K562 (cell line): ENCODE data around the gene LRRC15. TPM values are rescaled to one million over a fixed set of nuclear protein-coding genes. Genes with fewer than 3 reads are reported as not detected.

ENCODE experiments used
- ARID2 ChIP-seq: fragments of 450-650 bp; IDR thresholded peaks from 2 replicates; pipeline ENCODE4 v1.6.1; 2017; ENCODE audit warnings: antibody characterized with exemption, mild to moderate bottlenecking
- ATF3 ChIP-seq, 2 experiments: fragments of 450-650 bp in 1 of 2; sonication (generic) in 1 of 2; formaldehyde crosslinking in 1 of 2; IDR thresholded peaks in 1 of 2; conservative IDR thresholded peaks in 1 of 2; 2 replicates each; pipeline versions ENCODE4 v1.6.1 to v1.8.1; 2016 to 2023; ENCODE audit warnings: mild to moderate bottlenecking in 2 of 2, moderate library complexity in 2 of 2, inconsistent platforms in 1 of 2, missing genetic modification reagents in 1 of 2
- CTCFL ChIP-seq: IDR thresholded peaks from 2 replicates; pipeline ENCODE4 v1.6.1; 2011; ENCODE audit warnings: borderline replicate concordance, low read depth, mild to moderate bottlenecking, moderate library complexity, low read length; ENCODE audit not compliant: insufficient read depth, poor library complexity, severe bottlenecking
- DEAF1 ChIP-seq: fragments of 450-650 bp; formaldehyde crosslinking; IDR thresholded peaks from 2 replicates; pipeline ENCODE4 v1.4.0; 2020; ENCODE audit warnings: mild to moderate bottlenecking, moderate library complexity
- E2F1 ChIP-seq: sonication (generic); formaldehyde crosslinking; IDR thresholded peaks from 2 replicates; pipeline ENCODE4 v1.8.1; 2023; ENCODE audit warnings: mild to moderate bottlenecking, missing genetic modification reagents, moderate library complexity
- E2F5 ChIP-seq: sonication (generic); formaldehyde crosslinking; IDR thresholded peaks from 2 replicates; pipeline ENCODE4 v1.8.0; 2022; ENCODE audit warnings: mild to moderate bottlenecking, missing genetic modification reagents
- GATAD2B ChIP-seq: fragments of 450-650 bp; IDR thresholded peaks from 2 replicates; pipeline ENCODE4 v1.6.1; 2017; ENCODE audit warnings: mild to moderate bottlenecking, borderline replicate concordance
- GTF2F1 ChIP-seq: IDR thresholded peaks from 2 replicates; pipeline ENCODE4 v1.6.1; 2011; ENCODE audit warnings: low read depth, low read length, improper control_type of control experiment
- KAT2B ChIP-seq: IDR thresholded peaks from one replicate; pipeline ENCODE4 v1.6.1; 2012; ENCODE audit warnings: low read depth, mild to moderate bottlenecking, control low read depth, inconsistent platforms, low read length, moderate library complexity
- PHF21A ChIP-seq: fragments of 450-650 bp; IDR thresholded peaks from 2 replicates; pipeline ENCODE4 v1.6.1; 2017; ENCODE audit warnings: low read depth, borderline replicate concordance
- SMAD1 ChIP-seq: fragments of 150-350 bp; IDR thresholded peaks from 2 replicates; pipeline ENCODE4 v1.6.1; 2014; ENCODE audit warnings: low read length, low read depth; ENCODE audit not compliant: partially characterized antibody
- SMARCA5 ChIP-seq: fragments of 450-650 bp; IDR thresholded peaks from 2 replicates; pipeline ENCODE4 v1.6.1; 2016
- ZBTB7A ChIP-seq: IDR thresholded peaks from 2 replicates; pipeline ENCODE4 v1.6.1; 2011; ENCODE audit warnings: low read depth, mild to moderate bottlenecking, low read length, moderate library complexity, borderline replicate concordance; ENCODE audit not compliant: control insufficient read depth
- ZNF217 ChIP-seq: sonication (generic); formaldehyde crosslinking; IDR thresholded peaks from 2 replicates; pipeline ENCODE4 v1.8.0; 2022; ENCODE audit warnings: mild to moderate bottlenecking, missing genetic modification reagents
- ZNF282 ChIP-seq: sonication (generic); formaldehyde crosslinking; IDR thresholded peaks from 2 replicates; pipeline ENCODE4 v1.8.1; 2023; ENCODE audit warnings: missing genetic modification reagents
- polyA plus RNA-seq, 8 experiments: library from polyadenylated mRNA; depleted of rRNA in 4 of 8; stranded (reverse) in 5 of 8; unstranded in 3 of 8; fragments of >200 nt; fragmentation: Nextera tagmentation in 2 of 8; fragmentation: Illumina TruSeq in 1 of 8; extraction: Ambion mirVana in 2 of 8; extraction: Trizol in 1 of 8; gene quantifications; 2 replicates each; pipeline versions ENCODE4 v1.2.1 to v1.2.3, GENCODE V29; 2011 to 2014; ENCODE audit warnings: inconsistent platforms in 1 of 8, missing spikeins in 1 of 8
- total RNA-seq, 7 experiments: library from RNA; depleted of rRNA in 6 of 7; stranded (reverse); fragments of >200 nt in 6 of 7; fragmentation: Illumina TruSeq in 2 of 7; extraction: Trizol in 2 of 7; gene quantifications; 2 replicates each; pipeline versions ENCODE4 v1.2.1 to v1.2.3, GENCODE V29; 2011 to 2021; ENCODE audit warnings: low replicate concordance in 1 of 7

The LRRC15 gene
- total and polyA plus RNA-seq, 9 of the 15 experiments (the other 6 are each of a cell fraction or from before 2014, with no cell fraction given): not detected

GRCh38 chr3:194333212-194333980 lies 36.1 kb downstream of the LRRC15 start (continued):
- TF ChIP-seq CTCFL (peak; percentile 14), GATAD2B (no peak), PHF21A (peak; percentile 60; the same call in 1 of the 2 replicates), ATF3 (IDR thresholded peaks at IDR 0.05) (no peak), ATF3 (CRISPR knock-in tag; conservative IDR thresholded peaks at IDR 0.05) (peak; percentile 74; the same call in 1 of the 2 replicates), SMAD1 (no peak), DEAF1 (peak; percentile 96), KAT2B (no peak), ZBTB7A (peak; percentile 48; the same call in 1 of the 2 replicates), E2F1 (peak; percentile 88), E2F5 (peak; percentile 10; the same call in 1 of the 2 replicates), GTF2F1 (no peak), ZNF217 (no peak), ZNF282 (no peak), ARID2 (peak; percentile 64; the same call in 1 of the 2 replicates), SMARCA5 (no peak)
